Measurements from ENCODE around the gene KRTAP10-3. TPM values are rescaled to one million over a fixed set of nuclear protein-coding genes. Genes with fewer than 3 reads are reported as not detected.
"Not testable (repeated sequence)": the region's sequence is repeated elsewhere in the genome, so short reads cannot be mapped to it uniquely, and the experiment has no call there.

The KRTAP10-3 gene
- total RNA-seq, 1 donor from 2014 or later, result not detected

- no peak overlapping the region for H3K4me3 Mint-ChIP-seq (ENCODE audit: unreplicated experiment)
- H3K9me3 Mint-ChIP-seq (ENCODE audit: unreplicated experiment), result peaks cover 9% of the 10 kb centered on the region
- peaks cover 6% of the 10 kb centered on the region for H3K36me3 Mint-ChIP-seq (ENCODE audit: unreplicated experiment)
- H3K27me3 Mint-ChIP-seq (ENCODE audit: unreplicated experiment), result peaks cover 2% of the 10 kb centered on the region
- no peak for DNase-seq
- H3K27ac Mint-ChIP-seq (ENCODE audit: unreplicated experiment), result no peak overlapping the region
- no peak for TF ChIP-seq CTCF (IDR thresholded peaks at IDR 0.05; ENCODE audit: partially characterized antibody, unreplicated experiment)
- H3K4me1 Mint-ChIP-seq (ENCODE audit: low read depth, unreplicated experiment), result peaks cover 3% of the 10 kb centered on the region
Measured at GRCh38 chr21:44601596-44602462, 43.2 kb upstream of the KRTAP10-3 start.

DNA sequence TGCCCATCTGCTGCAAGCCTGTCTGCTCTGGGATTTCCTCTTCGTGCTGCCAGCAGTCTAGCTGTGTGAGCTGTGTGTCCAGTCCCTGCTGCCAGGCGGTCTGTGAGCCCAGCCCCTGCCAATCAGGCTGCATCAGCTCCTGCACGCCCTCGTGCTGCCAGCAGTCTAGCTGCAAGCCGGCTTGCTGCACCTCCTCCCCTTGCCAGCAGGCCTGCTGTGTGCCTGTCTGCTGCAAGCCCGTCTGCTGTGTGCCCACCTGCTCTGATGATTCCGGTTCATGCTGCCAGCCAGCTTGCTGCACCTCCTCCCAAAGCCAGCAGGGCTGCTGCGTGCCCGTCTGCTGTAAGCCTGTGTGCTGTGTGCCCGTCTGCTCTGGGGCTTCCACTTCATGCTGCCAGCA, 42.5 kb upstream of the KRTAP10-3 start:
- not testable (repeated sequence) for H3K36me3 Mint-ChIP-seq (ENCODE audit: unreplicated experiment); H3K9me3 Mint-ChIP-seq (ENCODE audit: unreplicated experiment); H3K4me1 Mint-ChIP-seq (ENCODE audit: low read depth, unreplicated experiment); H3K4me3 Mint-ChIP-seq (ENCODE audit: unreplicated experiment); DNase-seq; H3K27ac Mint-ChIP-seq (ENCODE audit: unreplicated experiment); H3K27me3 Mint-ChIP-seq (ENCODE audit: unreplicated experiment)

DNA sequence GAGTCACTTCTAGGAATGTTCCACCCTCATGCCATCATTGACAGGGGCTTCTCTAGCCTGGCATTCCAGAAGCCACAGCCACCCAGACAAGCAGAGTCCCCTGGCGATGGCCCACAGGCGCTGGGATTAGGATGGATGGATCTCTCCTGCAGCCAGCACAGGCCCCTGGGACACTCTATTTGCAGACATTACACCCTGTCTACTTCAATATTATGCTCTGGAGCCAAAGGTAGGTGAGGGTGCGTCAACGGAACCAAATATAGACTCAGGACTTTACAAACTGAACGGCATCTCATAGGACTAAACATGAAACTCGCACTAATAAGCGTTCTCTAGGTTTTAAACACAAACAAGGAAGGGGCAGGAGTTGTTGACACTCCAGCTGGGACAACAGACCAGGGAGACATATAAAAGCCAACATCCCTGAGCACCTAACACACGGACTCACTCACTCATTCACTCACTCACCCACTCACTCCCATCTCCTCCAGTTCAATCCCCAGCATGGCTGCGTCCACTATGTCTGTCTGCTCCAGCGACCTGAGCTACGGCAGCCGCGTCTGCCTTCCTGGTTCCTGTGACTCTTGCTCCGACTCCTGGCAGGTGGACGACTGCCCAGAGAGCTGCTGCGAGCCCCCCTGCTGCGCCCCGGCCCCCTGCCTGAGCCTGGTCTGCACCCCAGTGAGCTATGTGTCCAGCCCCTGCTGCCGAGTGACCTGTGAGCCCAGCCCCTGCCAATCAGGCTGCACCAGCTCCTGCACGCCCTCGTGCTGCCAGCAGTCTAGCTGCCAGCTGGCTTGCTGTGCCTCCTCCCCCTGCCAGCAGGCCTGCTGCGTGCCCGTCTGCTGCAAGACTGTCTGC, 41.8 kb upstream of the KRTAP10-3 start, which contains the start of gene KRTAP10-7:
TSS of gene KRTAP10-7 (plus strand) at position 480 of the 861 bp plus-strand sequence. CDS start at position 505, 25 bp downstream.
- H3K9me3 Mint-ChIP-seq (ENCODE audit: unreplicated experiment); H3K4me3 Mint-ChIP-seq (ENCODE audit: unreplicated experiment); H3K36me3 Mint-ChIP-seq (ENCODE audit: unreplicated experiment); H3K27me3 Mint-ChIP-seq (ENCODE audit: unreplicated experiment); DNase-seq; H3K4me1 Mint-ChIP-seq (ENCODE audit: low read depth, unreplicated experiment): not testable (repeated sequence)
- H3K27ac Mint-ChIP-seq (ENCODE audit: unreplicated experiment), result peak within 1 kb of the TSS; percentile 33

DNA sequence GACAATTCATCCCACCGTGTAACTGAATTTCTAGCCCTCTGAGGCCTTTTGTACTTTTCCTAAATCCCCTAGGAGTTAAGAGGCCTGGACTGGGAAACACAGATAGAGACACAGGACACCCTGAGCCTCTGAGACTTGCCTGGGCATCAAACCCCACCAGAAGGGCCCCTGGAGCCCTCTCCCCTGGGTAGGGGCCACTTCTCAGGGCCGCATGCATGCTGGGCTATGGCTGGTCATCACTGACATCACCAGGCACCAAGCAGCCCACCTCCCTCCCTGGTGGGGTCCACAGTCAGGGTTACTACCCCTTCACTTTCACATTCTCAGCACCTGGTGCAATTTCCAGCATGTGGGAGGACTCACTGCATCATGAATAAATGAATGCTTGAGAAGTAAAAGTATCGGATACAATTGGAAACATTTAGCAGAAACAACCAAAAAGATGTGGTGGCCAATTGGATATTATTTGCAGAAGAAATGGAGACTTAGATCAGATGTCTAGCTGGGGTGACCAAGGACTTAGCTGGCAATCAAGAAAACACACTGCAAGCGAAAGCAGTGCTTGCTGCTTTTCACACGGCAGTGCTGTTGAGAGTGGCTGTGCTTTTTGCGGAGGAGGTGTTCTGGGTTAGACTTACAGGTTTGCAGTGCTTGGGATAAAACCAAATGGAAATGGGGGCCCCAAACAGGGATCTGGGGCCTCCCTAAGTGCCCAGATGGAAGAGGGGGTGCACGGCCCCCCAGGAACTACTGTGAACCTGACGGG, 40.9 kb upstream of the KRTAP10-3 start:
- no peak for TF ChIP-seq CTCF (IDR thresholded peaks at IDR 0.05; ENCODE audit: partially characterized antibody, unreplicated experiment)
- H3K27ac Mint-ChIP-seq (ENCODE audit: unreplicated experiment), result peak overlapping the region; percentile 33
- peaks cover 3% of the 10 kb centered on the region for H3K4me1 Mint-ChIP-seq (ENCODE audit: low read depth, unreplicated experiment)
- no peak overlapping the region for H3K4me3 Mint-ChIP-seq (ENCODE audit: unreplicated experiment)
- H3K27me3 Mint-ChIP-seq (ENCODE audit: unreplicated experiment), result peaks cover 2% of the 10 kb centered on the region
- H3K36me3 Mint-ChIP-seq (ENCODE audit: unreplicated experiment), result peaks cover 6% of the 10 kb centered on the region
- H3K9me3 Mint-ChIP-seq (ENCODE audit: unreplicated experiment), result peaks cover 9% of the 10 kb centered on the region
- DNase-seq, result no peak

DNA sequence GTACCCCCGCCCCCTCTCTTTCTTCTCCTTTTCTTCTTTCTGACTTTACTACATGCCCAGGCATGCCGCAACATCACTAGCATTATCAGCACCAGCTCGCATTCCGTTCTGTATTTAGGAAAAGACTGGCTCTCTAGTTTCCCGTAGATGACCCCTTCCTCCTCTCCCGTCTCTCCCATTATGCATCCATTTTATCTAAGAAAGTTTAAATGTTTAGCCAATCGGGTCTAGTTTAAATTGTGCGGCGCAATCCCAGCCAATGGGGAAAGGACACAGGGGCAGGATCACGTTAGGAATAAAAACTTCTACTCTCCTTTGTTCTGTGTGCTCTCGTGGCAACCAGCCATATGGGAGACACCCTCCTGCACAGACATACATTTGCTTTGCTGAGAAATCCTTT, 39.5 kb upstream of the KRTAP10-3 start:
- peaks cover 6% of the 10 kb centered on the region for H3K36me3 Mint-ChIP-seq (ENCODE audit: unreplicated experiment)
- peaks cover 12% of the 10 kb centered on the region for H3K9me3 Mint-ChIP-seq (ENCODE audit: unreplicated experiment)
- peaks cover 4% of the 10 kb centered on the region for H3K27me3 Mint-ChIP-seq (ENCODE audit: unreplicated experiment)
- TF ChIP-seq CTCF (IDR thresholded peaks at IDR 0.05; ENCODE audit: partially characterized antibody, unreplicated experiment), result no peak
- no peak for DNase-seq
- H3K4me1 Mint-ChIP-seq (ENCODE audit: low read depth, unreplicated experiment), result peaks cover 10% of the 10 kb centered on the region
- no peak overlapping the region for H3K4me3 Mint-ChIP-seq (ENCODE audit: unreplicated experiment)
- H3K27ac Mint-ChIP-seq (ENCODE audit: unreplicated experiment), result peak overlapping the region; percentile 53

Measured in glutamatergic neuron (in vitro differentiated cells).